Measurements from ENCODE around the gene CPD. TPM values are rescaled to one million over a fixed set of nuclear protein-coding genes. Genes with fewer than 3 reads are reported as not detected.

Gene CPD
- total RNA-seq, 1 experiment from 2014 or later, result 47.9 TPM

- no peaks in the 10 kb centered on the region for H3K4me1 Mint-ChIP-seq (ENCODE audit: insufficient read depth, unreplicated experiment)
- no peak for TF ChIP-seq CTCF (IDR thresholded peaks at IDR 0.05; ENCODE audit: unreplicated experiment)
- no TSS peak for BruUV-seq (replicated peaks)
- no peaks in the 10 kb centered on the region for H3K27me3 Mint-ChIP-seq (ENCODE audit: insufficient read depth, unreplicated experiment)
- no peaks in the 10 kb centered on the region for H3K9me3 Mint-ChIP-seq (ENCODE audit: unreplicated experiment)
- no peak overlapping the region for H3K4me3 Mint-ChIP-seq (ENCODE audit: unreplicated experiment)
- intact Hi-C loops (cut with micrococcal nuclease), result no loop called here
- no peak overlapping the region for H3K27ac Mint-ChIP-seq (ENCODE audit: low read depth, unreplicated experiment)
- peaks cover 36% of the 10 kb centered on the region for H3K36me3 Mint-ChIP-seq (ENCODE audit: insufficient read depth, unreplicated experiment)
- no peak for DNase-seq (ENCODE audit: unreplicated experiment)
- CTCF ChIA-PET, result interaction anchor here (0.6 to 1.3 kb wide), 3 partner anchors 15 to 48 kb away, joined by 3 to 5 read pairs (median 3); no protein-coding TSS in a partner anchor
- POLR2A ChIA-PET, result interaction anchor here (1.2 kb wide), 1 partner anchor 23 kb away, joined by 3 read pairs; no protein-coding TSS in a partner anchor
These were observed 9.8 kb downstream of the CPD start for GRCh38 chr17:30388321-30389179.

- H3K9me3 Mint-ChIP-seq (ENCODE audit: unreplicated experiment), result no peaks in the 10 kb centered on the region
- H3K27ac Mint-ChIP-seq (ENCODE audit: low read depth, unreplicated experiment), result no peak overlapping the region
- no peaks in the 10 kb centered on the region for H3K27me3 Mint-ChIP-seq (ENCODE audit: insufficient read depth, unreplicated experiment)
- TF ChIP-seq CTCF (IDR thresholded peaks at IDR 0.05; ENCODE audit: unreplicated experiment), result no peak
- H3K4me1 Mint-ChIP-seq (ENCODE audit: insufficient read depth, unreplicated experiment), result no peaks in the 10 kb centered on the region
- CTCF ChIA-PET, result interaction anchor here (0.7 kb wide), 1 partner anchor 9 kb away, joined by 3 read pairs; no protein-coding TSS in a partner anchor
- peaks cover 36% of the 10 kb centered on the region for H3K36me3 Mint-ChIP-seq (ENCODE audit: insufficient read depth, unreplicated experiment)
- intact Hi-C loops (cut with micrococcal nuclease), result no loop called here
- no TSS peak for BruUV-seq (replicated peaks)
- no peak overlapping the region for H3K4me3 Mint-ChIP-seq (ENCODE audit: unreplicated experiment)
- POLR2A ChIA-PET, result interaction anchor here (0.6 to 1.5 kb wide), 4 partner anchors 9 to 150 kb away, joined by 3 to 8 read pairs (median 4); no protein-coding TSS in a partner anchor
- no peak for DNase-seq (ENCODE audit: unreplicated experiment)
These were observed 11.1 kb downstream of the CPD start for GRCh38 chr17:30389756-30390300.

GRCh38 chr17:30391534-30391933 is 12.8 kb downstream of the CPD start:
- BruUV-seq (replicated peaks), result no TSS peak
- DNase-seq (ENCODE audit: unreplicated experiment), result no peak
- Mint-ChIP-seq H3K27me3 (ENCODE audit: insufficient read depth, unreplicated experiment) (no peaks in the 10 kb centered on the region), H3K4me1 (ENCODE audit: insufficient read depth, unreplicated experiment) (peaks cover 1% of the 10 kb centered on the region), H3K4me3 (ENCODE audit: unreplicated experiment) (no peak overlapping the region), H3K27ac (ENCODE audit: low read depth, unreplicated experiment) (no peak overlapping the region), H3K9me3 (ENCODE audit: unreplicated experiment) (no peaks in the 10 kb centered on the region), H3K36me3 (ENCODE audit: insufficient read depth, unreplicated experiment) (peaks cover 22% of the 10 kb centered on the region)
- no peak for TF ChIP-seq CTCF (IDR thresholded peaks at IDR 0.05; ENCODE audit: unreplicated experiment)
- intact Hi-C loops (cut with micrococcal nuclease), result no loop called here
- ChIA-PET POLR2A (no interaction called here), CTCF (no interaction called here)

GRCh38 chr17:30393491-30393890 is 14.8 kb downstream of the CPD start:
- H3K9me3 Mint-ChIP-seq (ENCODE audit: unreplicated experiment), result no peaks in the 10 kb centered on the region
- no peaks in the 10 kb centered on the region for H3K27me3 Mint-ChIP-seq (ENCODE audit: insufficient read depth, unreplicated experiment)
- no peak overlapping the region for H3K27ac Mint-ChIP-seq (ENCODE audit: low read depth, unreplicated experiment)
- ChIA-PET POLR2A (interaction anchor here (0.6 to 2.9 kb wide), 3 partner anchors 9 to 72 kb away, joined by 3 to 17 read pairs (median 7); no protein-coding TSS in a partner anchor), CTCF (interaction anchor here (0.6 to 2.1 kb wide), 5 partner anchors 9 to 268 kb away, joined by 3 to 11 read pairs (median 3); no protein-coding TSS in a partner anchor)
- H3K4me3 Mint-ChIP-seq (ENCODE audit: unreplicated experiment), result no peak overlapping the region
- H3K36me3 Mint-ChIP-seq (ENCODE audit: insufficient read depth, unreplicated experiment), result peaks cover 16% of the 10 kb centered on the region
- intact Hi-C loops (cut with micrococcal nuclease), result no loop called here
- DNase-seq (ENCODE audit: unreplicated experiment), result no peak
- TF ChIP-seq CTCF (IDR thresholded peaks at IDR 0.05; ENCODE audit: unreplicated experiment), result no peak
- no TSS peak for BruUV-seq (replicated peaks)
- peaks cover 6% of the 10 kb centered on the region for H3K4me1 Mint-ChIP-seq (ENCODE audit: insufficient read depth, unreplicated experiment)
